Esophagus squamous epithelium (tissue), 4 donors: ENCODE data around the gene LARGE1.

Experiments used
- POLR2A ChIP-seq, 4 donors: fragments of 450-650 bp; IDR thresholded peaks; one replicate each; pipeline ENCODE4 v1.6.1; 2017; ENCODE audit warnings: antibody characterized with exemption in 4 of 4, mild to moderate bottlenecking in 4 of 4, moderate library complexity in 3 of 4
- TF ChIP-seq, protein P1 (sequence below), 6 experiments: fragments of 450-650 bp in 4 of 6; fragments of 200-600 bp in 2 of 6; sonication (generic) in 2 of 6; IDR thresholded peaks; one replicate each; pipeline ENCODE4 v1.5.1; 2016 to 2019; ENCODE audit warnings: antibody characterized with exemption in 6 of 6, mild to moderate bottlenecking in 4 of 6, moderate library complexity in 4 of 6

DNA sequence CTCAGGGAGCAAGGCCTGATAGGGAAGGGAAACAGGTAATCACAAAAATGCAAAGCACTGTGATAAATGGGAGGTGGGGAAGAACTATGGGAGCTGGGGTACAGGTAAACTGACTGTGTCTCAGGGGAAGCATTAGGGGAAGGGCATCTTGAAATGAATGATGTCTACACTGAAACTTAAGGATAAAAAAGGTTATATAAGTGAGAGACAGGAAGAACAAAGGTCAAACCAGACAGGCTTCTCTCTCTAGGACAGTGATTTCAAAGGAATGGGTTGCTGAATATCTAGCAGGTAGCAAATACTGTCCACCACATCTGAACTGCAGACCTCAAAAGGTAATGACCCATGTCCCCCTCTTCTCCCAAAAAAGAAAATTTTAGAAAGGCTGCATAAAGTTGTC lies 529.0 kb downstream of the LARGE1 start:
- TF ChIP-seq, protein P1, sequence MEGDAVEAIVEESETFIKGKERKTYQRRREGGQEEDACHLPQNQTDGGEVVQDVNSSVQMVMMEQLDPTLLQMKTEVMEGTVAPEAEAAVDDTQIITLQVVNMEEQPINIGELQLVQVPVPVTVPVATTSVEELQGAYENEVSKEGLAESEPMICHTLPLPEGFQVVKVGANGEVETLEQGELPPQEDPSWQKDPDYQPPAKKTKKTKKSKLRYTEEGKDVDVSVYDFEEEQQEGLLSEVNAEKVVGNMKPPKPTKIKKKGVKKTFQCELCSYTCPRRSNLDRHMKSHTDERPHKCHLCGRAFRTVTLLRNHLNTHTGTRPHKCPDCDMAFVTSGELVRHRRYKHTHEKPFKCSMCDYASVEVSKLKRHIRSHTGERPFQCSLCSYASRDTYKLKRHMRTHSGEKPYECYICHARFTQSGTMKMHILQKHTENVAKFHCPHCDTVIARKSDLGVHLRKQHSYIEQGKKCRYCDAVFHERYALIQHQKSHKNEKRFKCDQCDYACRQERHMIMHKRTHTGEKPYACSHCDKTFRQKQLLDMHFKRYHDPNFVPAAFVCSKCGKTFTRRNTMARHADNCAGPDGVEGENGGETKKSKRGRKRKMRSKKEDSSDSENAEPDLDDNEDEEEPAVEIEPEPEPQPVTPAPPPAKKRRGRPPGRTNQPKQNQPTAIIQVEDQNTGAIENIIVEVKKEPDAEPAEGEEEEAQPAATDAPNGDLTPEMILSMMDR (IDR thresholded peaks at IDR 0.05) = no peak
- no peak for TF ChIP-seq POLR2A (IDR thresholded peaks at IDR 0.05)
